Astrocyte of the spinal cord (primary cell): ENCODE data around the gene KLK4.

ENCODE experiments used
- DNase-seq: peaks from one replicate; pipeline ENCODE4 v3.0.0; 2011; ENCODE audit warnings: low read depth, low spot score
- H3K4me3 ChIP-seq: 2 replicates; pipeline ENCODE4 v1.5.1; 2011; ENCODE audit warnings: low read depth, mild to moderate bottlenecking, low read length, moderate library complexity
- in situ Hi-C: cut with HindIII; loops from 2 replicates; pipeline ENCODE4 v1.10.0; 2017; ENCODE audit warnings: low sequenced_read_pairs
- TF ChIP-seq, protein P1 (sequence below): IDR thresholded peaks from 2 replicates; pipeline ENCODE4 v1.5.1; 2012; ENCODE audit warnings: low read depth, mild to moderate bottlenecking, low read length, inconsistent platforms

The KLK4 gene

DNA sequence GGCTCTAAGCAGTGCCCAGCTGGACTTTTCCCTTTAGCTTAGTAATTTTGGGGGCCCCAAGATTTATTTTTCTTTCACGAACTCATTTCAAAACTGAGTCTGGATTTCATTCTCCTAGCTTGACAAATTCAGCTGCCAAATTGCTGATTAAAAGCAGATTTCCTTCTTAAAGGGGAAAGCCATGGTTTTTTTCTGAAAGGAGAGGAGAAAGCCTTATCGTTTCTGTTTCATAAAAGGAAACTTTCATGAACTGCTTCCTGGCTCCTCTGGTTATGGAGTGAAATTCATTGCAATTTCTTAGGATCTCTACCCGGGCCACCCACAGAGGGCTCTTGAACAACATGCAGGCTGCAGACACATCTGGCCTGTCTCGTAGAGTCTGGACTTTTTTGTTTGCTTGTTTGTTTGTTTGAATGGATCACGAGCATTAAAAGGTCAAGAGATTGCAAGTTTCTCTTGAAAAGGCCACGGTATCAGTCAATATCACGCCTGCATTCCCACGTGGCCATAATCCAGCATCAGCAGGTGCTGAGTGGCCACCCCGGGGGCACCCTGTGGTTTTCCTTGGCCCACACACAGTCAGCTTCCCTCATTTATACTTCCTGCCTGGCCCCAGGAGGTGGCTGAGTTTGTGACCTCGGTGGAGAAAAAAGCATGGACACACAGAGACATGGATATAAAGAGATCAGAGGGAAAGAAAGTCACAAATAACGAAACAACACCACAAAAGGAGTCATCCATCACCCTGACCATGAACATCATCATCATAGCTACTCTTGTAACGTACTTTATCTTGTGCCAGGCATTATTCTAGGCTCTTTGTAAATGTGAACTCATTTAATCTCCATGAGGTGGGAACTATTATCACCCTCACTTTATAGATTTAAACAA is 10.5 kb upstream of the KLK4 start:
- no peak for DNase-seq
- TF ChIP-seq, protein P1, sequence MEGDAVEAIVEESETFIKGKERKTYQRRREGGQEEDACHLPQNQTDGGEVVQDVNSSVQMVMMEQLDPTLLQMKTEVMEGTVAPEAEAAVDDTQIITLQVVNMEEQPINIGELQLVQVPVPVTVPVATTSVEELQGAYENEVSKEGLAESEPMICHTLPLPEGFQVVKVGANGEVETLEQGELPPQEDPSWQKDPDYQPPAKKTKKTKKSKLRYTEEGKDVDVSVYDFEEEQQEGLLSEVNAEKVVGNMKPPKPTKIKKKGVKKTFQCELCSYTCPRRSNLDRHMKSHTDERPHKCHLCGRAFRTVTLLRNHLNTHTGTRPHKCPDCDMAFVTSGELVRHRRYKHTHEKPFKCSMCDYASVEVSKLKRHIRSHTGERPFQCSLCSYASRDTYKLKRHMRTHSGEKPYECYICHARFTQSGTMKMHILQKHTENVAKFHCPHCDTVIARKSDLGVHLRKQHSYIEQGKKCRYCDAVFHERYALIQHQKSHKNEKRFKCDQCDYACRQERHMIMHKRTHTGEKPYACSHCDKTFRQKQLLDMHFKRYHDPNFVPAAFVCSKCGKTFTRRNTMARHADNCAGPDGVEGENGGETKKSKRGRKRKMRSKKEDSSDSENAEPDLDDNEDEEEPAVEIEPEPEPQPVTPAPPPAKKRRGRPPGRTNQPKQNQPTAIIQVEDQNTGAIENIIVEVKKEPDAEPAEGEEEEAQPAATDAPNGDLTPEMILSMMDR = no peak
- no peak overlapping the region for H3K4me3 ChIP-seq
- in situ Hi-C loops = no loop called here

DNA sequence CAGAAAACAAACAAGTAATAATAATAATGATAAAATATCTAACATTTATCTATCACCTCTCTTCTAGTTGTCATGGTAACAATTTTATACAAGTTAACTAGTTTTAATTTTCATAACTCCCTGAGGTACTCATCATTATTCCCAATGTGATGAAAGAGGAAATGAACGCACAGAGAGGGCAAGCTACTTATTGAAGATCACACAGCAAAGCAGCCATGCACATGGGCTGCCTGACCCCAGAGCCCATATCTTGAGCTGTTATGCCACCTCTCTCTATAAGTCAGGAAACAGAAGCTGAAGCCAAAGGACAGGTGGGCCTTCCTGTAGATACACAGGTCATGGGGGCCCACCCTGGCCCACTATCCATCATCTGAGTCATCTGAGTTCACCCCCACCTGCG is 4.9 kb upstream of the KLK4 start:
- no peak for DNase-seq
- no peak overlapping the region for H3K4me3 ChIP-seq
- TF ChIP-seq, protein P1 = no peak
- in situ Hi-C loops = no loop called here

- in situ Hi-C loops = no loop called here
- DNase-seq = no peak
- H3K4me3 ChIP-seq = no peak overlapping the region
- TF ChIP-seq, protein P1 = no peak
Measured at GRCh38 chr19:50912727-50913716, 1.8 kb upstream of the KLK4 start.

- no peak for DNase-seq
- H3K4me3 ChIP-seq = no peak overlapping the region
- TF ChIP-seq, protein P1 = no peak
- in situ Hi-C loops = no loop called here
Measured at GRCh38 chr19:50912102-50912599, 956 bp upstream of the KLK4 start.

DNA sequence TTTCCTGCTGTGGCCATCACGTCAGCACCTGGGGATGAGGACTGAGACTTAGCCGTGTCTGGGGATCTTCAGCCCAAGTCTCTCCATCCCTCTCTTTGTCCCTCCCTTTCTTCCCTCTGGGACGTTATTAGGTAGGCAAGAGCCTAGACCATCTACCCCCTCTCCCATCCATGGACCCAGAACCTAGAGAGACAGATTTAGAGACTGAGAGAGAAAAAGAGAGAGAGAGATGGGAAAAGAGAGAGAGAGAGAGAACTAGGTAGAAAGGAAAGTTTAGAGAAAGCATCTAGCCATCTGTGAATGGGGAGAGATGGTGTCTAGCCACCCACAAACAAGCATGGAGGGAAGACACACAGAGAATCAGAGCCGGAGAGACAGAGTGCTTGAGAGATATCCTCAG is 473 bp downstream of the KLK4 start:
- no peak overlapping the region for H3K4me3 ChIP-seq
- no peak for DNase-seq
- in situ Hi-C loops = no loop called here
- TF ChIP-seq, protein P1 = no peak
